IMR-90 (cell line): ENCODE measurements around the gene DSTYK. TPM values are rescaled to one million over a fixed set of nuclear protein-coding genes. Genes with fewer than 3 reads are reported as not detected.

Source experiments
- ATAC-seq: fragments of 200-7000 bp; cut with Tn5 transposase; 2 replicates; pipeline ENCODE4 v1.9.1; 2020; ENCODE audit warnings: low read depth, mild to moderate bottlenecking, moderate library complexity
- BruUV-seq: library from RNA; stranded (reverse); fragments of 400-500 nt; replicated peaks from 2 replicates; lab custom pipeline; 2021; lab: Mats Ljungman, UMichigan
- CTCF ChIA-PET: fragments of 300-600 bp; formaldehyde crosslinking; extraction: SDS; loops from one replicate; lab custom pipeline; 2021; ENCODE audit warnings: antibody characterized with exemption; lab: Yijun Ruan, JAX
- POLR2A ChIA-PET: fragments of 300-600 bp; sonication (Branson Sonifier 250); formaldehyde crosslinking; loops from one replicate; lab custom pipeline; 2022; ENCODE audit warnings: antibody characterized with exemption; ENCODE audit not compliant: unreplicated experiment; lab: Charles Lee
- DNase-seq: peaks from one replicate; pipeline ENCODE4 v3.0.0; 2013
- H2AFZ ChIP-seq: replicated peaks from 2 replicates; pipeline ENCODE3; 2013; ENCODE audit warnings: low read length, mild to moderate bottlenecking; ENCODE audit not compliant: poor library complexity
- H2AK5ac ChIP-seq: 2 replicates; pipeline ENCODE4 v1.6.1; 2013; ENCODE audit warnings: low read depth, low read length, inconsistent platforms
- H2AK9ac ChIP-seq: replicated peaks from 2 replicates; pipeline ENCODE3; 2013; ENCODE audit warnings: mild to moderate bottlenecking, low read depth, low read length, moderate library complexity; ENCODE audit not compliant: poor library complexity
- H2BK120ac ChIP-seq: 2 replicates; pipeline ENCODE4 v1.6.1; 2013; ENCODE audit warnings: low read depth, low read length, inconsistent platforms
- H2BK15ac ChIP-seq: 3 replicates; pipeline ENCODE4 v1.6.1; 2013; ENCODE audit warnings: low read depth, low read length, inconsistent platforms
- H2BK20ac ChIP-seq: 2 replicates; pipeline ENCODE4 v1.6.1; 2013; ENCODE audit warnings: low read depth, mild to moderate bottlenecking, inconsistent platforms, low read length, moderate library complexity
- H2BK5ac ChIP-seq: 2 replicates; pipeline ENCODE4 v1.6.1; 2013; ENCODE audit warnings: mild to moderate bottlenecking, low read depth, low read length, inconsistent platforms; ENCODE audit not compliant: poor library complexity, severe bottlenecking
- H3K14ac ChIP-seq: replicated peaks from 2 replicates; pipeline ENCODE4 v1.6.1; 2013; ENCODE audit warnings: low read depth, low read length, inconsistent platforms
- H3K18ac ChIP-seq: 2 replicates; pipeline ENCODE4 v1.6.1; 2013; ENCODE audit warnings: low read depth, low read length, control low read depth
- H3K23ac ChIP-seq: 2 replicates; pipeline ENCODE4 v1.6.1; 2013; ENCODE audit warnings: low read depth, low read length, inconsistent platforms
- H3K27ac ChIP-seq: 2 replicates; pipeline ENCODE4 v1.5.1; 2013; ENCODE audit warnings: mild to moderate bottlenecking, control low read depth, low read length; ENCODE audit not compliant: insufficient read depth
- H3K27me3 ChIP-seq: 2 replicates; pipeline ENCODE4 v1.6.1; 2013; ENCODE audit warnings: low read length; ENCODE audit not compliant: control insufficient read depth, insufficient read depth
- H3K36me3 ChIP-seq: 2 replicates; pipeline ENCODE4 v1.6.1; 2013; ENCODE audit warnings: low read length, mixed read lengths; ENCODE audit not compliant: control insufficient read depth, insufficient read depth
- H3K4ac ChIP-seq: 2 replicates; pipeline ENCODE4 v1.6.1; 2013; ENCODE audit warnings: low read depth, low read length, inconsistent platforms
- H3K4me1 ChIP-seq: 2 replicates; pipeline ENCODE4 v1.6.1; 2013; ENCODE audit warnings: low read length, mixed read lengths; ENCODE audit not compliant: control insufficient read depth, insufficient read depth
- H3K4me2 ChIP-seq: 2 replicates; pipeline ENCODE4 v1.6.1; 2013; ENCODE audit warnings: low read depth, mild to moderate bottlenecking, control low read depth, low read length, moderate library complexity
- H3K4me3 ChIP-seq: 2 replicates; pipeline ENCODE4 v1.5.1; 2013; ENCODE audit warnings: low read depth, mild to moderate bottlenecking, control low read depth, low read length, moderate library complexity; ENCODE audit not compliant: insufficient read depth
- H3K56ac ChIP-seq: 2 replicates; pipeline ENCODE4 v1.6.1; 2013; ENCODE audit warnings: low read length, inconsistent platforms; ENCODE audit not compliant: insufficient read depth; ENCODE audit errors: extremely low read depth
- H3K79me1 ChIP-seq, 2 experiments: 2 replicates each; pipeline ENCODE4 v1.6.1; 2013; ENCODE audit warnings: low read length in 2 of 2, inconsistent platforms in 1 of 2, low read depth in 1 of 2
- H3K9ac ChIP-seq: 2 replicates; pipeline ENCODE4 v1.6.1; 2013; ENCODE audit warnings: low read depth, low read length, control low read depth
- H3K9me1 ChIP-seq: 2 replicates; pipeline ENCODE4 v1.6.1; 2013; ENCODE audit warnings: low read length, inconsistent platforms; ENCODE audit not compliant: insufficient read depth
- H3K9me3 ChIP-seq: 2 replicates; pipeline ENCODE4 v1.6.1; 2013; ENCODE audit warnings: low read length; ENCODE audit not compliant: control insufficient read depth, insufficient read depth
- H4K20me1 ChIP-seq: 2 replicates; pipeline ENCODE4 v1.6.1; 2013; ENCODE audit warnings: low read length, inconsistent platforms; ENCODE audit not compliant: insufficient read depth
- H4K5ac ChIP-seq: 2 replicates; pipeline ENCODE4 v1.6.1; 2013; ENCODE audit warnings: mild to moderate bottlenecking, low read depth, low read length, control low read depth
- H4K8ac ChIP-seq, 2 experiments: 2 replicates each; pipeline ENCODE4 v1.6.1; 2013; ENCODE audit warnings: low read depth in 2 of 2, low read length in 2 of 2, control low read depth in 1 of 2, inconsistent platforms in 1 of 2
- H4K91ac ChIP-seq: 2 replicates; pipeline ENCODE4 v1.6.1; 2013; ENCODE audit warnings: low read depth, low read length, inconsistent platforms; ENCODE audit not compliant: insufficient read depth
- BHLHE40 ChIP-seq: fragments of 150-350 bp; IDR thresholded peaks from 2 replicates; pipeline ENCODE4 v1.6.1; 2016; ENCODE audit warnings: mild to moderate bottlenecking, low read depth, low read length
- CEBPB ChIP-seq: IDR thresholded peaks from 2 replicates; pipeline ENCODE4 v1.6.1; 2012; ENCODE audit warnings: low read depth, low read length, improper control_type of control experiment
- CHD1 ChIP-seq: IDR thresholded peaks from 2 replicates; pipeline ENCODE4 v1.6.1; 2012; ENCODE audit warnings: low read depth, low read length, improper control_type of control experiment
- CTCF ChIP-seq: conservative IDR thresholded peaks from 2 replicates; pipeline ENCODE4 v1.5.1; 2012; ENCODE audit warnings: mild to moderate bottlenecking, low read depth, low read length, improper control_type of control experiment
- ELK1 ChIP-seq: fragments of 150-350 bp; IDR thresholded peaks from 2 replicates; pipeline ENCODE4 v1.6.1; 2016; ENCODE audit warnings: low read depth, mild to moderate bottlenecking, low read length, moderate library complexity, borderline replicate concordance
- FOS ChIP-seq: fragments of 150-350 bp; IDR thresholded peaks from 2 replicates; pipeline ENCODE4 v1.6.1; 2016; ENCODE audit warnings: low read depth, low read length
- MAFK ChIP-seq: IDR thresholded peaks from 2 replicates; pipeline ENCODE4 v1.6.1; 2012; ENCODE audit warnings: low read depth, low read length, improper control_type of control experiment
- MAZ ChIP-seq: IDR thresholded peaks from 2 replicates; pipeline ENCODE4 v1.6.1; 2012; ENCODE audit warnings: low read depth, mild to moderate bottlenecking, low read length, improper control_type of control experiment, moderate library complexity, borderline replicate concordance
- MXI1 ChIP-seq: IDR thresholded peaks from 2 replicates; pipeline ENCODE4 v1.6.1; 2012; ENCODE audit warnings: low read depth, mild to moderate bottlenecking, low read length, moderate library complexity, borderline replicate concordance
- NFE2L2 ChIP-seq: fragments of 150-350 bp; IDR thresholded peaks from 2 replicates; pipeline ENCODE4 v1.6.1; 2016; ENCODE audit warnings: low read depth, mild to moderate bottlenecking, low read length
- POLR2A ChIP-seq: IDR thresholded peaks from 2 replicates; pipeline ENCODE4 v1.6.1; 2012; ENCODE audit warnings: mild to moderate bottlenecking, low read depth, low read length
- RAD21 ChIP-seq: IDR thresholded peaks from 2 replicates; pipeline ENCODE4 v1.6.1; 2012; ENCODE audit warnings: low read length, improper control_type of control experiment
- RCOR1 ChIP-seq: IDR thresholded peaks from 2 replicates; pipeline ENCODE4 v1.6.1; 2012; ENCODE audit warnings: mild to moderate bottlenecking, low read length, improper control_type of control experiment; ENCODE audit not compliant: insufficient replicate concordance
- RFX5 ChIP-seq: IDR thresholded peaks from 2 replicates; pipeline ENCODE4 v1.8.0; 2012; ENCODE audit warnings: low read depth, mild to moderate bottlenecking, low read length, moderate library complexity
- SMC3 ChIP-seq: fragments of 150-350 bp; IDR thresholded peaks from 2 replicates; pipeline ENCODE4 v1.6.1; 2016; ENCODE audit warnings: low read depth, mild to moderate bottlenecking, antibody characterized with exemption, low read length, moderate library complexity
- USF2 ChIP-seq: fragments of 150-350 bp; IDR thresholded peaks from 2 replicates; pipeline ENCODE4 v1.6.1; 2017; ENCODE audit warnings: mild to moderate bottlenecking, antibody characterized with exemption, low read length, low read depth
- WGBS, 2 experiments: methylation state at CpG; one replicate each; pipeline versions ENCODE4 v1.1.5 to v1.1.7; 2013; ENCODE audit warnings: missing lambda C conversion rate in 2 of 2; ENCODE audit not compliant: insufficient read length in 1 of 2; ENCODE audit errors: extremely low coverage in 2 of 2; 5-methylcytosine and 5-hydroxymethylcytosine counted together
- dilution Hi-C: fragments of 300-500 bp; cut with HindIII; formaldehyde crosslinking; loops from one replicate; pipeline ENCODE4 v1.14.3; 2018; ENCODE audit warnings: low sequenced_read_pairs; ENCODE audit not compliant: unreplicated experiment
- in situ Hi-C: fragments of 300-500 bp; cut with MboI; formaldehyde crosslinking; loops from 3 replicates; pipeline ENCODE4 v1.14.3; 2019; ENCODE audit warnings: low sequenced_read_pairs, inconsistent platforms, mixed read lengths
- intact Hi-C: fragments of 100-400 bp; cut with micrococcal nuclease; formaldehyde crosslinking; loops from 2 replicates; pipeline ENCODE4 v1.10.0; 2022
- polyA plus RNA-seq, 3 experiments: library from polyadenylated mRNA; depleted of rRNA; stranded (reverse); fragments of >200 nt; gene quantifications; 2 replicates each; pipeline ENCODE4 v1.2.3, GENCODE V29; 2012; ENCODE audit warnings: low replicate concordance in 1 of 3
- total RNA-seq: library from RNA; depleted of rRNA; stranded (reverse); fragments of >200 nt; gene quantifications from 2 replicates; pipeline ENCODE4 v1.2.3, GENCODE V29; 2012

Gene DSTYK
- total and polyA plus RNA-seq, 2 of the 4 experiments (the other 2 are of a cell fraction): 8.0 to 18.3 TPM

- Histone ChIP-seq H2BK20ac (no peak overlapping the region), H3K27me3 (no peaks in the 10 kb centered on the region), H2AFZ (no peak overlapping the region), H2BK15ac (no peak overlapping the region), H3K9me1 (peaks cover 4% of the 10 kb centered on the region; the same call in 1 of the 2 replicates), H4K20me1 (no peaks in the 10 kb centered on the region), H3K4me2 (no peak overlapping the region), H3K27ac (no peak overlapping the region), H2BK120ac (no peak overlapping the region), H3K9ac (no peak overlapping the region), H3K14ac (no peak overlapping the region), H2BK5ac (no peak overlapping the region), H3K9me3 (no peaks in the 10 kb centered on the region), H3K36me3 (0 out of 2 replicates have a peak, but pooled peaks cover 2% of the 10 kb centered on the region), H4K5ac (no peak overlapping the region), H4K8ac (no peak overlapping the region), H2AK9ac (no peak overlapping the region), H3K56ac (no peak overlapping the region), H3K79me1 (no peaks in the 10 kb centered on the region; a peak in 1 of 4 replicates), H3K23ac (no peak overlapping the region), H3K18ac (no peak overlapping the region), H3K4me3 (no peak overlapping the region), H4K91ac (no peak overlapping the region), H2AK5ac (no peak overlapping the region), H3K4ac (no peak overlapping the region; the same call in 1 of the 2 replicates), H3K4me1 (peaks cover 8% of the 10 kb centered on the region)
- DNase-seq (no peak), ATAC-seq (no peak)
- ChIA-PET CTCF (interaction anchor here (2.5 kb wide), 1 partner anchor 17 kb away, joined by 7 read pairs; no protein-coding TSS in a partner anchor), POLR2A (no interaction called here)
- dilution Hi-C loops (no loop called here), in situ Hi-C loops (no loop called here), intact Hi-C loops (no loop called here)
- BruUV-seq: no TSS peak
- TF ChIP-seq SMC3 (no peak), RCOR1 (no peak), MAFK (no peak), POLR2A (no peak), RAD21 (no peak), MXI1 (no peak), CHD1 (no peak), CEBPB (no peak), ELK1 (no peak), BHLHE40 (no peak), FOS (no peak), MAZ (no peak), RFX5 (no peak), NFE2L2 (no peak), CTCF (no peak), USF2 (no peak)
- 46% methylated on average over 2 of the region's 3 CpGs; no CpG with 5 or more reads in 1 of the 2 experiments for WGBS, 2 experiments
Observed at GRCh38 chr1:205239078-205239477, 27.6 kb upstream of the DSTYK start.
